ENCODE results near the gene ZP4. TPM values are rescaled to one million over a fixed set of nuclear protein-coding genes. Genes with fewer than 3 reads are reported as not detected.

ZP4 gene
- total RNA-seq, 1 experiment from 2014 or later, result not detected

GRCh38 chr1:237894131-237894530 is 3.4 kb upstream of the ZP4 start:
- H3K9me3 ChIP-seq (ENCODE audit: control insufficient read depth in 1 of 2, insufficient read depth in 1 of 2, low read depth in 1 of 2, low read length in 2 of 2), result peaks cover 0 to 23% of the 10 kb centered on the region in 2 experiments; a peak in 2 of 4 replicates
- intact Hi-C loops (cut with micrococcal nuclease), result no loop called here
- POLR2A ChIA-PET, result no interaction called here
- H3K4me3 ChIP-seq (replicated peaks in 1 of 2; ENCODE audit: low read depth in 1 of 2, low read length in 2 of 2), result no peak overlapping the region
- H3K4me1 ChIP-seq (ENCODE audit: control insufficient read depth in 1 of 2, insufficient read depth in 2 of 2, low read length in 2 of 2), result no peaks in the 10 kb centered on the region
- CTCF ChIA-PET, result no interaction called here
- no peak overlapping the region for H3K9ac ChIP-seq (ENCODE audit: low read length)
- DNase-seq (ENCODE audit: low read depth, low spot score) (no peak), ATAC-seq (no peak)
- H3K79me2 ChIP-seq (ENCODE audit: insufficient read depth, low read length), result no peaks in the 10 kb centered on the region
- no peak overlapping the region for H3K4me2 ChIP-seq (ENCODE audit: low read length)
- RAD21 ChIA-PET (ENCODE audit: low non-redundant PET in 1 of 2, low total read pairs in 2 of 2, uncharacterized antibody in 2 of 2, unreplicated experiment in 2 of 2), result no interaction called here
- no peak overlapping the region for H2AFZ ChIP-seq (ENCODE audit: low read depth, low read length, poor library complexity, severe bottlenecking)
- no peaks in the 10 kb centered on the region for H4K20me1 ChIP-seq (ENCODE audit: insufficient read depth)
- no peaks in the 10 kb centered on the region for H3K9me2 ChIP-seq (ENCODE audit: insufficient read depth)
- BruUV-seq (replicated peaks), result no TSS peak
- H3K36me3 ChIP-seq (ENCODE audit: control insufficient read depth in 1 of 2, insufficient read depth in 2 of 2, low read length in 2 of 2), result no peaks in the 10 kb centered on the region
- H3K27ac ChIP-seq (ENCODE audit: low read depth, low read length), result no peak overlapping the region
- TF ChIP-seq POLR2A (IDR thresholded peaks at IDR 0.05; ENCODE audit: borderline replicate concordance, extremely low read depth, insufficient read depth, insufficient read length) (no peak), YY1 (IDR thresholded peaks at IDR 0.05; ENCODE audit: extremely low read depth, insufficient replicate concordance, low read depth, low read length) (no peak), EZH2phosphoT487 (IDR thresholded peaks at IDR 0.05; ENCODE audit: borderline replicate concordance) (no peak), POLR2AphosphoS5 (IDR thresholded peaks at IDR 0.05; ENCODE audit: low read depth, low read length) (no peak), EZH2 (IDR thresholded peaks at IDR 0.05) (no peak), CBX3 (IDR thresholded peaks at IDR 0.05; ENCODE audit: low read depth) (no peak), SP1 (IDR thresholded peaks at IDR 0.05; ENCODE audit: low read depth) (no peak), RAD21 (IDR thresholded peaks at IDR 0.05; ENCODE audit: low read depth) (no peak), ATF3 (IDR thresholded peaks at IDR 0.05) (no peak), SRF (IDR thresholded peaks at IDR 0.05; ENCODE audit: low read depth) (no peak), FOSL1 (IDR thresholded peaks at IDR 0.05; ENCODE audit: low read depth) (no peak), CEBPB (IDR thresholded peaks at IDR 0.05; ENCODE audit: low read depth) (no peak), TCF7L2 (IDR thresholded peaks at IDR 0.05; ENCODE audit: borderline replicate concordance, extremely low read depth, insufficient read depth, insufficient read length) (no peak), ZBTB33 (IDR thresholded peaks at IDR 0.05; ENCODE audit: extremely low read depth, insufficient replicate concordance, low read length) (no peak), ELF1 (IDR thresholded peaks at IDR 0.05; ENCODE audit: borderline replicate concordance, low read depth) (no peak), CTCF (IDR thresholded peaks at IDR 0.05 in 2 of 3, conservative IDR thresholded peaks at IDR 0.05 in 1 of 3; ENCODE audit: borderline replicate concordance in 1 of 3, insufficient read depth in 1 of 3, low read depth in 2 of 3, low read length in 2 of 3) (no peak)
- no peaks in the 10 kb centered on the region for H3K27me3 ChIP-seq (ENCODE audit: insufficient read depth, low read length)

Measured in HCT116 (cell line).